ENCODE results near the gene TCP1. TPM values are rescaled to one million over a fixed set of nuclear protein-coding genes. Genes with fewer than 3 reads are reported as not detected.

Gene TCP1
- total and polyA plus RNA-seq, 2 donors (not counting 3 experiments of a cell fraction or from before 2014, with no cell fraction given): 168 to 302 TPM

- Histone ChIP-seq H2AFZ (ENCODE audit: low read depth, low read length) (no peak overlapping the region), H3K4me3 (replicated peaks in 1 of 3; ENCODE audit: insufficient read depth in 1 of 3, low read depth in 1 of 3, low read length in 3 of 3) (no peak overlapping the region), H4K20me1 (replicated peaks; ENCODE audit: control insufficient read depth, extremely low read depth, insufficient read depth, low read length) (no peaks in the 10 kb centered on the region), H3K4me1 (ENCODE audit: control insufficient read depth, extremely low read depth, insufficient read depth, low read length) (peaks cover 5% of the 10 kb centered on the region), H3K9me3 (replicated peaks; ENCODE audit: control insufficient read depth, insufficient read depth, low read length) (no peaks in the 10 kb centered on the region), H3K9ac (replicated peaks; ENCODE audit: extremely low read depth, insufficient read depth, low read length) (no peak overlapping the region), H3K27ac (ENCODE audit: insufficient read depth, low read depth, low read length) (no peak overlapping the region), H3K36me3 (ENCODE audit: control insufficient read depth in 2 of 2, extremely low read depth in 1 of 2, insufficient read depth in 2 of 2, low read length in 2 of 2) (no peaks in the 10 kb centered on the region), H3K4me2 (ENCODE audit: insufficient read depth, low read length) (no peak overlapping the region), H3K79me2 (ENCODE audit: control insufficient read depth, insufficient read depth, low read length) (no peaks in the 10 kb centered on the region), H3K27me3 (ENCODE audit: control insufficient read depth in 2 of 2, insufficient read depth in 2 of 2, low read length in 2 of 2) (no peaks in the 10 kb centered on the region), H3K9me1 (replicated peaks; ENCODE audit: control insufficient read depth, extremely low read depth, insufficient read depth, low read length) (no peaks in the 10 kb centered on the region)
- ChIA-PET POLR2A (no interaction called here), CTCF (interaction anchor here (1.2 to 1.3 kb wide), 3 partner anchors 18 to 690 kb away, joined by 3 to 4 read pairs (median 3); no protein-coding TSS in a partner anchor)
- no peak for DNase-seq (ENCODE audit: low read depth, low spot score)
- BruUV-seq (replicated peaks): no TSS peak
- intact Hi-C loops (cut with micrococcal nuclease): loop anchor here (1.0 kb wide), 1 partner anchor 39 kb away; the partner anchor contains the start of gene MRPL18
- no peak for TF ChIP-seq MYC (IDR thresholded peaks at IDR 0.05; ENCODE audit: low read depth, low read length)
- no peak for FAIRE-seq
- dilution Hi-C loops (cut with MboI; ENCODE audit: extremely low pct_ligation_motif_present, low sequenced_read_pairs): no loop called here
Measured at GRCh38 chr6:159829526-159829925, 40.1 kb upstream of the TCP1 start.

DNA sequence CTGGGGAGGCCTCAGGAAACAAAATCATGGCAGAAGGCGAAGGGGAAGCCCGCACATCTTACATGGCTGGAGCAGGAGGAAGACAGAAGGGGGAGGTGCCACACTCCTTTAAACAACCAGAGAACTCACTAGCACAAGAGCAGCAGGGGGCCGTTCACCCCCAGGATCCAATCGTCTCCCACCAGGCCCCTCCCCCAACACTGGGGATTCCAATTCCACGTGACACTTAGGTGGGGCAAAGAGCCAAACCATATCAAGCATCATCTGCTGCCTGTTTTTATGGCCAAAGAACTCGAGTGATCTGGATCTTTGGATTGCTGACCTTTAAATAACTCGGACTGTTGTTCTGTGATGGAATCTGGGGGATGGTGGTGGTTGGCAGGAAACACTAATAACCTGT, 38.7 kb upstream of the TCP1 start:
- DNase-seq (ENCODE audit: low read depth, low spot score) (no peak), FAIRE-seq (no peak)
- H3K4me3 ChIP-seq (replicated peaks in 1 of 3; ENCODE audit: insufficient read depth in 1 of 3, low read depth in 1 of 3, low read length in 3 of 3): no peak overlapping the region
- H3K4me1 ChIP-seq (ENCODE audit: control insufficient read depth, extremely low read depth, insufficient read depth, low read length): peaks cover 5% of the 10 kb centered on the region
- CTCF ChIA-PET: interaction anchor here (1.3 kb wide), 1 partner anchor 692 kb away, joined by 3 read pairs; no protein-coding TSS in a partner anchor
- H3K27ac ChIP-seq (ENCODE audit: insufficient read depth, low read depth, low read length): no peak overlapping the region
- no peaks in the 10 kb centered on the region for H3K36me3 ChIP-seq (ENCODE audit: control insufficient read depth in 2 of 2, extremely low read depth in 1 of 2, insufficient read depth in 2 of 2, low read length in 2 of 2)
- no peak overlapping the region for H2AFZ ChIP-seq (ENCODE audit: low read depth, low read length)
- peaks cover 0 to 2% of the 10 kb centered on the region in 2 experiments for H3K27me3 ChIP-seq (ENCODE audit: control insufficient read depth in 2 of 2, insufficient read depth in 2 of 2, low read length in 2 of 2)
- no peaks in the 10 kb centered on the region for H4K20me1 ChIP-seq (replicated peaks; ENCODE audit: control insufficient read depth, extremely low read depth, insufficient read depth, low read length)
- no peaks in the 10 kb centered on the region for H3K79me2 ChIP-seq (ENCODE audit: control insufficient read depth, insufficient read depth, low read length)
- H3K4me2 ChIP-seq (ENCODE audit: insufficient read depth, low read length): no peak overlapping the region
- H3K9me1 ChIP-seq (replicated peaks; ENCODE audit: control insufficient read depth, extremely low read depth, insufficient read depth, low read length): no peaks in the 10 kb centered on the region
- BruUV-seq (replicated peaks): no TSS peak
- TF ChIP-seq GATA2 (IDR thresholded peaks at IDR 0.05; ENCODE audit: insufficient read depth, insufficient read length, low read depth, low read length) (no peak), POLR2AphosphoS5 (IDR thresholded peaks at IDR 0.05; ENCODE audit: insufficient read depth, low read depth, low read length) (no peak), POLR2A (IDR thresholded peaks at IDR 0.05; ENCODE audit: low read depth, low read length) (no peak), CTCF (IDR thresholded peaks at IDR 0.05; ENCODE audit: extremely low read depth in 1 of 2, insufficient read depth in 1 of 2, low read depth in 1 of 2, low read length in 2 of 2) (no peak), JUN (IDR thresholded peaks at IDR 0.05; ENCODE audit: borderline replicate concordance, insufficient read depth, insufficient read length, low read depth) (no peak), FOS (IDR thresholded peaks at IDR 0.05; ENCODE audit: borderline replicate concordance, insufficient read depth, low read length) (no peak), MYC (IDR thresholded peaks at IDR 0.05; ENCODE audit: low read depth, low read length) (no peak), EZH2 (IDR thresholded peaks at IDR 0.05; ENCODE audit: borderline replicate concordance, low read depth, low read length, severe bottlenecking) (no peak)
- TF ChIP-seq, protein P1, sequence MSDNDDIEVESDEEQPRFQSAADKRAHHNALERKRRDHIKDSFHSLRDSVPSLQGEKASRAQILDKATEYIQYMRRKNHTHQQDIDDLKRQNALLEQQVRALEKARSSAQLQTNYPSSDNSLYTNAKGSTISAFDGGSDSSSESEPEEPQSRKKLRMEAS (IDR thresholded peaks at IDR 0.05; ENCODE audit: insufficient read depth, insufficient read length): no peak
- intact Hi-C loops (cut with micrococcal nuclease) (no loop called here), dilution Hi-C loops (cut with MboI; ENCODE audit: extremely low pct_ligation_motif_present, low sequenced_read_pairs) (no loop called here)
- no peak overlapping the region for H3K9ac ChIP-seq (replicated peaks; ENCODE audit: extremely low read depth, insufficient read depth, low read length)
- H3K9me3 ChIP-seq (replicated peaks; ENCODE audit: control insufficient read depth, insufficient read depth, low read length): no peaks in the 10 kb centered on the region
- POLR2A ChIA-PET: no interaction called here
